PC-9 (cell line): ENCODE measurements around the gene EGFLAM.

Experiments used
- CTCF ChIP-seq: fragments of 200-600 bp; sonication (generic); conservative IDR thresholded peaks from 2 replicates; pipeline ENCODE4 v1.6.1; 2017; ENCODE audit warnings: mixed run types, antibody characterized with exemption, mild to moderate bottlenecking, moderate library complexity
- EZH2 ChIP-seq: fragments of 200-600 bp; sonication (generic); IDR thresholded peaks from 2 replicates; pipeline ENCODE4 v1.8.0; 2017; ENCODE audit warnings: antibody characterized with exemption, low read depth

GRCh38 chr5:38286002-38286401 lies 27.6 kb downstream of the EGFLAM start:
- TF ChIP-seq CTCF (no peak), EZH2 (no peak)
